ENCODE data around the gene SPATA12. TPM values are rescaled to one million over a fixed set of nuclear protein-coding genes. Genes with fewer than 3 reads are reported as not detected.
"Not testable (repeated sequence)": the region's sequence is repeated elsewhere in the genome, so short reads cannot be mapped to it uniquely, and the experiment has no call there.

SPATA12 gene
- total RNA-seq, 4 donors from 2014 or later = not detected

- no peak for TF ChIP-seq EP300 (IDR thresholded peaks at IDR 0.05)
- no peak overlapping the region for H3K27ac ChIP-seq
- no peak overlapping the region for H3K4me3 ChIP-seq
- H3K4me1 ChIP-seq = peaks cover 16% of the 10 kb centered on the region
- no peaks in the 10 kb centered on the region for H3K36me3 ChIP-seq
- no peak for DNase-seq (ENCODE audit: low spot score in 2 of 2)
- no peaks in the 10 kb centered on the region for H3K9me3 ChIP-seq
- no peaks in the 10 kb centered on the region for H3K27me3 ChIP-seq
- 81% methylated on average over 3 of the region's 3 CpGs for WGBS
Measured at GRCh38 chr3:57081173-57081572, 20.7 kb downstream of the SPATA12 start.

GRCh38 chr3:57082481-57082880, 22.0 kb downstream of the SPATA12 start:
- whole genome bisulfite sequencing = 88% methylated on average over 6 of the region's 6 CpGs
- no peaks in the 10 kb centered on the region for H3K9me3 ChIP-seq
- DNase-seq (ENCODE audit: low spot score in 2 of 2) = no peak

GRCh38 chr3:57083266-57083995, 23.0 kb downstream of the SPATA12 start:
- H3K9me3 ChIP-seq; DNase-seq (ENCODE audit: low spot score in 2 of 2); H3K4me3 ChIP-seq; H3K27ac ChIP-seq; H3K27me3 ChIP-seq; H3K4me1 ChIP-seq; H3K36me3 ChIP-seq: not testable (repeated sequence)
- WGBS = 95% methylated on average over 16 of the region's 16 CpGs

More at GRCh38 chr3:57082481-57082880, 22.0 kb downstream of the SPATA12 start:
- H3K36me3 ChIP-seq = no peaks in the 10 kb centered on the region
- peaks cover 16% of the 10 kb centered on the region for H3K4me1 ChIP-seq
- H3K4me3 ChIP-seq = no peak overlapping the region
- H3K27ac ChIP-seq = no peak overlapping the region
- TF ChIP-seq CTCF (IDR thresholded peaks at IDR 0.05) (no peak), POLR2A (IDR thresholded peaks at IDR 0.05) (no peak), POLR2AphosphoS5 (IDR thresholded peaks at IDR 0.05) (no peak), EP300 (IDR thresholded peaks at IDR 0.05) (no peak)
- H3K27me3 ChIP-seq = no peaks in the 10 kb centered on the region

- no peak overlapping the region for H3K4me3 ChIP-seq
- peaks cover 8% of the 10 kb centered on the region for H3K4me1 ChIP-seq
- H3K9me3 ChIP-seq = no peaks in the 10 kb centered on the region
- TF ChIP-seq POLR2A (IDR thresholded peaks at IDR 0.05) = no peak
- TF ChIP-seq CTCF (IDR thresholded peaks at IDR 0.05) = no peak
- TF ChIP-seq POLR2AphosphoS5 (IDR thresholded peaks at IDR 0.05) = no peak
- TF ChIP-seq EP300 (IDR thresholded peaks at IDR 0.05) = no peak
- H3K27me3 ChIP-seq = no peaks in the 10 kb centered on the region
- no peak for DNase-seq (ENCODE audit: low spot score in 2 of 2)
- H3K27ac ChIP-seq = no peak overlapping the region
- H3K36me3 ChIP-seq = no peaks in the 10 kb centered on the region
- WGBS = 84% methylated on average over 4 of the region's 4 CpGs
Measured at GRCh38 chr3:57085211-57085610, 24.7 kb downstream of the SPATA12 start.

GRCh38 chr3:57086201-57086600, 25.7 kb downstream of the SPATA12 start:
- Histone ChIP-seq H3K27ac (no peak overlapping the region), H3K27me3 (no peaks in the 10 kb centered on the region), H3K4me3 (no peak overlapping the region), H3K36me3 (no peaks in the 10 kb centered on the region), H3K9me3 (no peaks in the 10 kb centered on the region), H3K4me1 (peaks cover 8% of the 10 kb centered on the region)
- no peak for DNase-seq (ENCODE audit: low spot score in 2 of 2)
- no peak for TF ChIP-seq CTCF (IDR thresholded peaks at IDR 0.05)
- TF ChIP-seq POLR2AphosphoS5 (IDR thresholded peaks at IDR 0.05) = no peak
- no peak for TF ChIP-seq EP300 (IDR thresholded peaks at IDR 0.05)
- TF ChIP-seq POLR2A (IDR thresholded peaks at IDR 0.05) = no peak

GRCh38 chr3:57087361-57088092, 27.1 kb downstream of the SPATA12 start:
- DNase-seq (ENCODE audit: low spot score in 2 of 2) = no peak
- no peak overlapping the region for H3K27ac ChIP-seq
- TF ChIP-seq CTCF (IDR thresholded peaks at IDR 0.05) = no peak
- TF ChIP-seq EP300 (IDR thresholded peaks at IDR 0.05) = no peak
- no peak for TF ChIP-seq POLR2AphosphoS5 (IDR thresholded peaks at IDR 0.05)
- no peak for TF ChIP-seq POLR2A (IDR thresholded peaks at IDR 0.05)
- no peak overlapping the region for H3K4me3 ChIP-seq
- H3K27me3 ChIP-seq = no peaks in the 10 kb centered on the region
- no peaks in the 10 kb centered on the region for H3K9me3 ChIP-seq
- WGBS = 95% methylated on average over 1 of the region's 1 CpG
- H3K36me3 ChIP-seq = no peaks in the 10 kb centered on the region
- peaks cover 8% of the 10 kb centered on the region for H3K4me1 ChIP-seq

All from suprapubic skin (tissue), 4 donors.